ENCODE results near the gene HIVEP2.

Gene HIVEP2

GRCh38 chr6:142722012-142722411 is 223.0 kb downstream of the HIVEP2 start:
- H3K4me3 ChIP-seq (ENCODE audit: low read depth, low read length), result no peak overlapping the region
- in situ Hi-C loops (cut with HindIII; ENCODE audit: low sequenced_read_pairs), result no loop called here
- no peak for TF ChIP-seq CTCF (IDR thresholded peaks at IDR 0.05; ENCODE audit: low read depth, low read length, missing control alignments)
- DNase-seq (ENCODE audit: low read depth), result no peak

- TF ChIP-seq CTCF (IDR thresholded peaks at IDR 0.05; ENCODE audit: low read depth, low read length, missing control alignments), result no peak
- no peak overlapping the region for H3K4me3 ChIP-seq (ENCODE audit: low read depth, low read length)
- no peak for DNase-seq (ENCODE audit: low read depth)
- in situ Hi-C loops (cut with HindIII; ENCODE audit: low sequenced_read_pairs), result no loop called here
Observed at GRCh38 chr6:142721215-142721920, 223.6 kb downstream of the HIVEP2 start.

DNA sequence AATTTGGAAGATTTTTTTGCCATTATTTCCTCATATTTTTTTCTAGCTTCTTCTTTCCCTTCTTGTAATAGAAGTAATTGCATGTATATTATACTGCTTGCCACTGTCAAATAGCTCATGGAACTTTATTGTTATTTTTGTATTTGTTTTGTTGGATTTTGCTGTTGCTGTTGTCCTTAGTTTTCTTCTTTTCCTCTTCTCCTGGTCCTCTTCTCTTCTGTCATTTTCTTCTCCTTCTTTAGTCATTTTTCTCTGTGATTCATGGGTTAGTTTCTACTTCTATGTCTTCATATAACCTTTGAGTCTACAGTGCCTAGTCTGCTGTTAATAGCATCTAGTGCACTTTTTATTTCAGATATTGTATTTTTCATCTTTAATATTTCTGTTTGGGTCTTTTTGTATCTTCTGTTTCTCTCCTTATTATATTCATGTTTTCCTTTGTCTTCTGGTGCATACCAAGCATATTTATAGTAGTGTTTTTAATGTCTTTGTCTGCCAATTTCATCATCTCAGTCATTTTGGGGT is 226.2 kb downstream of the HIVEP2 start:
- in situ Hi-C loops (cut with HindIII; ENCODE audit: low sequenced_read_pairs), result no loop called here
- no peak for TF ChIP-seq CTCF (IDR thresholded peaks at IDR 0.05; ENCODE audit: low read depth, low read length, missing control alignments)

DNA sequence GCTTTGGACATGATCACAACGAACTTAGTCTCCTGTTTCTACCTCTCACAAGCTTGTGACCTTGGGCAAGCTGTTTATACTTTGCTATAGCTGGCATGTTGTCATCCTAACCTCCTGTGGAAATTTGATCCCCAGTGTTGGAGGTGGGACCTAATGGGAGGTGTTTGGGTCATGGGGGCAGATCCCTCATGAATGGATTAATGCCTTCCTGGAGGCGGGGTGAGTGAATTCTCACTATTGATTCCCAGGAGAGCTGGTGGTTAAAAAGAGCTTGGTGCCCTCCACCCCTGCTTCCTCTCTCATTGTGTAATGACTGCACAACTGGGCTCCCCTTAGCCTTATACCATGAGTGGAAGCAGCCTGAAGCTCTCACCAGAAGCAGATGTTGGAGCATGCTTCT is 228.9 kb downstream of the HIVEP2 start:
- TF ChIP-seq CTCF (IDR thresholded peaks at IDR 0.05; ENCODE audit: low read depth, low read length, missing control alignments), result no peak
- H3K4me3 ChIP-seq (ENCODE audit: low read depth, low read length), result no peak overlapping the region
- in situ Hi-C loops (cut with HindIII; ENCODE audit: low sequenced_read_pairs), result no loop called here
- no peak for DNase-seq (ENCODE audit: low read depth)

More for the DNA sequence above, 226.2 kb downstream of the HIVEP2 start:
- DNase-seq (ENCODE audit: low read depth), result no peak
- no peak overlapping the region for H3K4me3 ChIP-seq (ENCODE audit: low read depth, low read length)

DNA sequence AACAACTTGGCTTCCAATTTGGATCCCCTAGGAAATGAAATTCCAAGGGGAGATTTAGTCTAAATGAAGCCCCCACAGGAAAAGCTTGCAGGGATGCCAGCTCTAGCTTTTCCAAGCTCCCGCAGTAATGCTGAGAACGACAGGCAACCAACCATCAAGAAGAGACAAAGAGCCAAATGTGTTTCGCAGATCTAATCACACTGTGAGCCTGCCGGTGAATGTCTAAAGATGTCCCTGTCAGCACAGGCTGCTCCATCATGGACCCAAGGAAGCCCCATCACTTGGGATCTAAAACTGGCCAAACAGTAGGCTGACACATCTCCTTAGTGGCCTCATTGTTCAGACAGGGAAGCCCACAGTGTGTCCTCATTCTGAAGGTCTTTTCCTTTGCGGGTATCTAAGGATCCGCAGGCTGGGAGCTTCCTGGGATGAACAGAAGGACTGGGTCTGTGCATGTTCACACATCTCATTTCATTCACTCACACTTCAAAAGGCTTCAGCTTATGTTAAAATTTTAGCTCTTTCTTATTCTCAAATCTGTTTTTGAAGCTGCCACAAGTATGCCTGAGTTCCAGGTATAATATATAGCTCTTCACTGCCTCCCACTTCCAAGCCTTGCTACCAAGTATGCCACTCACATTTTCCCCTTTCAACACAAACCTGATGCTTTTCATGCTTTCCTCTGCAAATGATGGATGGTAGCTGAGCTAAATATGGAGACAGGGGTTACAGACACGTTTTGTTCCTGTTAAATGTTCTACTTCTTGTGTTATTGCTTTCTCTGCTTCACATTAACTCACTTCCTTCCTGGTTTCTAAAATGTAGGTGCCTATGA is 229.8 kb downstream of the HIVEP2 start:
- TF ChIP-seq CTCF (IDR thresholded peaks at IDR 0.05; ENCODE audit: low read depth, low read length, missing control alignments), result no peak
- DNase-seq (ENCODE audit: low read depth), result no peak
- in situ Hi-C loops (cut with HindIII; ENCODE audit: low sequenced_read_pairs), result no loop called here
- no peak overlapping the region for H3K4me3 ChIP-seq (ENCODE audit: low read depth, low read length)

- TF ChIP-seq CTCF (IDR thresholded peaks at IDR 0.05; ENCODE audit: low read depth, low read length, missing control alignments), result no peak
- H3K4me3 ChIP-seq (ENCODE audit: low read depth, low read length), result no peak overlapping the region
- DNase-seq (ENCODE audit: low read depth), result no peak
- in situ Hi-C loops (cut with HindIII; ENCODE audit: low sequenced_read_pairs), result no loop called here
Observed at GRCh38 chr6:142713959-142714358, 231.0 kb downstream of the HIVEP2 start.
